Right lobe of liver (tissue), 4 donors: ENCODE results near the gene APOBEC3G.

Experiments used
- CTCF ChIP-seq, 4 donors: fragments of 200-600 bp in 3 of 4; fragments of 450-650 bp in 1 of 4; IDR thresholded peaks; one replicate each; pipeline versions ENCODE4 v1.5.1 to v1.8.0; 2016 to 2022; ENCODE audit warnings: antibody characterized with exemption in 4 of 4, mild to moderate bottlenecking in 2 of 4
- POLR2A ChIP-seq: fragments of 450-650 bp; IDR thresholded peaks from one replicate; pipeline ENCODE4 v1.6.1; 2017; ENCODE audit warnings: antibody characterized with exemption, mild to moderate bottlenecking
- donor health status: DM: no; HTN: no; CAD: no.
- donor health status: DM: no; HTN: no; CAD: no.
- donor health status: DM: no; HTN: yes; CAD: no.

GRCh38 chr22:39095971-39096370 is 18.9 kb downstream of the APOBEC3G start:
- TF ChIP-seq CTCF (IDR thresholded peaks at IDR 0.05) = no peak
- TF ChIP-seq POLR2A = no peak
